ENCODE results near the gene KIF3A.

The KIF3A gene

DNA sequence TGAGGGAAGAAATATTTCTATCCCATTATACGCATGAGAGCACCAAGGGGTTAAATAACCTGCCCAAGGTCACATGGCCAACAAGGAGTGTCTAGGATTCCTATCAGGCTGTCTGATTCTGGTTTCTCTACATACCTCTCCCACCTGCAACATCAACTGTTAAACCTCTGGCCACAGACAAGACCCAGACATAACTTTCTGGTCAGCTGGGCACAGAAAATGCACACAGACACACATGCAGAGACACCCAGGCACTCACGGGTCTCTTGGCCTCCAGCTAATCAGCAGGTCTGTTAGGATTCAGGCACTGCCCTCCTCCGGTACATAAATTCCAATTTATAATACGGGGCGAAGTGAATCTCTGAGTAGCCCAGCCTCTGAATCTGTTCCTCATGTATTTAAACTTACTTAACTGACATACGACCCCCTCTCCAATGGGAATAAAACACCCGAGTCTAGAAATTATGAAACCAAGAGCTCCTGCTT is 38.2 kb upstream of the KIF3A start:
- Mint-ChIP-seq H3K9me3 (no peaks in the 10 kb centered on the region), H3K27me3 (peaks cover 41 to 69% of the 10 kb centered on the region in 2 donors), H3K27ac (no peak overlapping the region), H3K4me1 (peaks cover 5 to 8% of the 10 kb centered on the region in 2 donors), H3K4me3 (no peak overlapping the region), H3K36me3 (no peaks in the 10 kb centered on the region)
- DNase-seq (no peak), ATAC-seq (replicated peaks) (no peak)

DNA sequence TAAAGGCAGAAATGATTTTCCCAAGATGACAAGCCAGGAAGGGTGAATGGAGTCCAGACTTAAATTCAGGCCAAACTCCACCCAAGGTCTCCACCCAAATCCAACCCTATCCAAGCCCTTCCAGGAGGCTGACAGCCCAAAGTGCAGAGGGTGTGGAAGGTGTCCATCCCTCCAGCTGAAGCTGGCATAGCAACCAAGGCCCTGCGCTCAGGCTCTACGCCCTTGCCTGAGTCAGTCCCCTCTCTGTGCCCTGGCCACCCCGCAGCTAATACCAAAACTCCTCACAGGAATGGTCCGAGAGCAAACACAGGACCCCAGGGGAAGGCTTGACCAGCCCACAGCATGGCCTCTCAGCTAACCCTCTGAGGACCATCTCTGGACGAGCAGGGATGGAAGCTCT is 37.5 kb upstream of the KIF3A start:
- no peak for ATAC-seq (replicated peaks)
- Mint-ChIP-seq H3K9me3 (no peaks in the 10 kb centered on the region), H3K36me3 (no peaks in the 10 kb centered on the region), H3K4me3 (no peak overlapping the region), H3K4me1 (peaks cover 5 to 8% of the 10 kb centered on the region in 2 donors), H3K27ac (no peak overlapping the region), H3K27me3 (peaks cover 39 to 66% of the 10 kb centered on the region in 2 donors)
- no peak for DNase-seq

- Mint-ChIP-seq H3K36me3 (no peaks in the 10 kb centered on the region), H3K9me3 (no peaks in the 10 kb centered on the region), H3K4me1 (peaks cover 5 to 8% of the 10 kb centered on the region in 2 donors), H3K4me3 (no peak overlapping the region), H3K27ac (no peak overlapping the region), H3K27me3 (peaks cover 34 to 62% of the 10 kb centered on the region in 2 donors)
- DNase-seq (no peak), ATAC-seq (replicated peaks) (no peak)
These were observed 37.1 kb upstream of the KIF3A start for GRCh38 chr5:132774406-132774805.

GRCh38 chr5:132773601-132774355 is 36.4 kb upstream of the KIF3A start:
- Mint-ChIP-seq H3K9me3 (no peaks in the 10 kb centered on the region), H3K4me3 (no peak overlapping the region), H3K27ac (no peak overlapping the region), H3K27me3 (peaks cover 29 to 58% of the 10 kb centered on the region in 2 donors), H3K36me3 (no peaks in the 10 kb centered on the region), H3K4me1 (peaks cover 5 to 8% of the 10 kb centered on the region in 2 donors)
- DNase-seq = no peak
- ATAC-seq (replicated peaks) = no peak

GRCh38 chr5:132773114-132773513 is 35.8 kb upstream of the KIF3A start:
- DNase-seq = no peak
- H3K4me3 Mint-ChIP-seq = no peak overlapping the region
- H3K36me3 Mint-ChIP-seq = no peaks in the 10 kb centered on the region
- no peak overlapping the region for H3K27ac Mint-ChIP-seq
- no peaks in the 10 kb centered on the region for H3K9me3 Mint-ChIP-seq
- ATAC-seq (replicated peaks) = no peak
- peaks cover 22 to 57% of the 10 kb centered on the region in 2 donors for H3K27me3 Mint-ChIP-seq
- peaks cover 3 to 4% of the 10 kb centered on the region in 2 donors for H3K4me1 Mint-ChIP-seq

DNA sequence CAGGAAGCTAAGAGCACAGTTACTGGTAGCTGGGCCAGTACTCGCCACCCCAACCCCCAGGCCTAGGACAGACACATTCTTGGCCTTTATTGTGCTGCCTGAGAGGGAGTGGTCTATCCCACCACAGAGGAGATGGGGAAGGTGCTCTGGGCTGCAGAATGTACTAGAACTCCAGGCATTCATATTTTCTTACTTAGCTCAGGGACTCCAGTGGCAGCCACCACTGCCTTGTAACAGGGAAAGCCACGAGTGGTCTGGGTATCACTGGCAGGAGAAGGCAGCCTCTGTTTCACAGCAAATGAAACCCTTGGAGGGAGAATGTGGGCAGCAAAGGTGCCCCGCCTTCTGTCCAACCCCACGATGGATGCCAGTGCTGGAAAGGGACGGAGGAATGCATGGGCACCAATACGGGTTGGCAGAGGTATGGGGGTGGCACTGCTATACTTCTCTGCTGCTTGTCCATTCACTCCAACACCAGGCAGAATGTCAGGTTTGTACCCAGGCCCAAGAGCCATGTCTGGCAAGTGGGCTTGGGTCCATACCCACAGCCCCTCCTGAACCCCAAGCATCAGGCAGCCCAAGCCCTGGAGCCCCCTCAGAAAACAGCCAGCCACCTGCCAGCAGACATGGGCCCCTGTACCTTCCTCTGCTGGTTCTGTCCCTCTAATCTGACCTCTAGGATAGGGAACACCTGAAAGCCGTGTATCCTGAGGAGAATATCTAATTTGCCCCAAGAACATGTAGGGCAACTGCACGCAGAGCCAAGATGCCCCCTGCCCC is 35.1 kb upstream of the KIF3A start:
- Mint-ChIP-seq H3K4me3 (no peak overlapping the region), H3K9me3 (no peaks in the 10 kb centered on the region), H3K4me1 (no peaks in the 10 kb centered on the region), H3K27ac (no peak overlapping the region), H3K27me3 (peaks cover 18 to 53% of the 10 kb centered on the region in 2 donors), H3K36me3 (no peaks in the 10 kb centered on the region)
- ATAC-seq (replicated peaks) (no peak), DNase-seq (no peak)

- DNase-seq (no peak), ATAC-seq (replicated peaks) (no peak)
- Mint-ChIP-seq H3K9me3 (no peaks in the 10 kb centered on the region), H3K27ac (no peak overlapping the region), H3K27me3 (peaks cover 18 to 60% of the 10 kb centered on the region in 2 donors), H3K36me3 (no peaks in the 10 kb centered on the region), H3K4me3 (no peak overlapping the region), H3K4me1 (no peaks in the 10 kb centered on the region)
These were observed 34.2 kb upstream of the KIF3A start for GRCh38 chr5:132771503-132771998.

DNA sequence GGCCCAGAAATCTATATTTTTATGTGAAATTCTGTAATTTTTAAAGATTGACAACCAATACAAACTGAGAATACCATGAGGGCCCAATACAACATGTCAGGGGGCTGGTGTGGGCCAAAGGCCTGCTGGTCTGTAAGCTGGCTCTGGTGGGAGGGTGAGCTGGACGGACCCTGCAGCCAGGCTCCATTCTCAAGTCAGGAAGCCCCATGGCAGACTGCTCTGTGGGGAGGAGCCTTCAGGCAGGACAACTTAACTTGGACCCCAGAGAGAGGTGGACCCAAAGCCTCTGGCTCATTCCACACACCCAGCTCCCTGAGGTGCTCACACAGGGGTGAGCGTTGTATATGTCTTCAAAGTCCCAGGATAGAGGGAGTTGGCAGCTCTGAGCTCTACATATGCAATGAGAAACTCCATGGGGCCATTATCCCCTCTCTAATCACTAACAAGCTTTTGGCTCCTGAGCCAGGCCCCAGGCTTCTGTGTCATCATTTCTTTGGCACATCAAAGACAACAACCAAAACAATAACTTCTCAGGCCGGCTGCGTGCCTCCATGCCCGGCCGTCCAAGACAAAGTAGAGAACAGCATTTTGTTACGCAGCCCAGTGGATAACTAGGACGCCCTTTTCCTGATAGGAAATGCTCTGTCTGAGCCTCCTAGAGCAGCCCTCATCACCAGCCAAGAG is 33.3 kb upstream of the KIF3A start:
- no peaks in the 10 kb centered on the region for H3K4me1 Mint-ChIP-seq
- DNase-seq = no peak
- H3K27ac Mint-ChIP-seq = no peak overlapping the region
- H3K4me3 Mint-ChIP-seq = no peak overlapping the region
- ATAC-seq (replicated peaks) = no peak
- H3K9me3 Mint-ChIP-seq = no peaks in the 10 kb centered on the region
- H3K27me3 Mint-ChIP-seq = peaks cover 18 to 52% of the 10 kb centered on the region in 2 donors
- no peaks in the 10 kb centered on the region for H3K36me3 Mint-ChIP-seq

GRCh38 chr5:132768485-132768868 is 31.1 kb upstream of the KIF3A start:
- Mint-ChIP-seq H3K36me3 (peaks cover 0 to 1% of the 10 kb centered on the region in 2 donors), H3K27me3 (peaks cover 2 to 34% of the 10 kb centered on the region in 2 donors), H3K4me3 (no peak overlapping the region)

DNA sequence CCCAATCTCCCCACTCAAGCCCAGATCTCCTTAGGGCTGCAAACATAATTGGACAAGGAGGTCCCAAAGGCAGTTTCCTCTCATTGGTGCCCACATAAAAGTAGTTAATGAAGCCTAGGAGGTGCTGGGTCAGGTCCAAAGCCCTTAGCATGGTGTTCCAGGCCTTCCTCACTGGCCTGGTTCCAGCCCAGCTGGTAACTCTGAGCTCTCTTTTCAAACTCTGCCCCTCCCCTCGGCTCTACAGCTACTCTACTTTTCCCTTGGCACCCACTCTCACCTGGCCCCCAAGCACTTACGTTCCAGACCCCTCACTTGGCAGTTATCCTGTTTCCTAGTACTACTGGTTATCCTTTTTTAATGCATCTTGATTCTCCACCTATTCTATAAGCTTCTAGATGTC is 29.8 kb upstream of the KIF3A start:
- H3K9me3 Mint-ChIP-seq = no peaks in the 10 kb centered on the region
- no peak overlapping the region for H3K4me3 Mint-ChIP-seq
- H3K27ac Mint-ChIP-seq = no peak overlapping the region
- DNase-seq (no peak), ATAC-seq (replicated peaks) (no peak)
- H3K27me3 Mint-ChIP-seq = peaks cover 0 to 21% of the 10 kb centered on the region in 2 donors
- peaks cover 0 to 4% of the 10 kb centered on the region in 2 donors for H3K4me1 Mint-ChIP-seq
- H3K36me3 Mint-ChIP-seq = peaks cover 0 to 7% of the 10 kb centered on the region in 2 donors

More at GRCh38 chr5:132768485-132768868, 31.1 kb upstream of the KIF3A start:
- ATAC-seq (replicated peaks) = no peak
- H3K27ac Mint-ChIP-seq = no peak overlapping the region
- no peaks in the 10 kb centered on the region for H3K4me1 Mint-ChIP-seq
- no peaks in the 10 kb centered on the region for H3K9me3 Mint-ChIP-seq
- no peak for DNase-seq

GRCh38 chr5:132766806-132767055 is 29.4 kb upstream of the KIF3A start:
- Mint-ChIP-seq H3K9me3 (no peaks in the 10 kb centered on the region), H3K4me3 (no peak overlapping the region), H3K36me3 (peaks cover 0 to 7% of the 10 kb centered on the region in 2 donors), H3K4me1 (peaks cover 0 to 4% of the 10 kb centered on the region in 2 donors), H3K27ac (no peak overlapping the region), H3K27me3 (peaks cover 0 to 18% of the 10 kb centered on the region in 2 donors)
- no peak for DNase-seq
- ATAC-seq (replicated peaks) = no peak

DNA sequence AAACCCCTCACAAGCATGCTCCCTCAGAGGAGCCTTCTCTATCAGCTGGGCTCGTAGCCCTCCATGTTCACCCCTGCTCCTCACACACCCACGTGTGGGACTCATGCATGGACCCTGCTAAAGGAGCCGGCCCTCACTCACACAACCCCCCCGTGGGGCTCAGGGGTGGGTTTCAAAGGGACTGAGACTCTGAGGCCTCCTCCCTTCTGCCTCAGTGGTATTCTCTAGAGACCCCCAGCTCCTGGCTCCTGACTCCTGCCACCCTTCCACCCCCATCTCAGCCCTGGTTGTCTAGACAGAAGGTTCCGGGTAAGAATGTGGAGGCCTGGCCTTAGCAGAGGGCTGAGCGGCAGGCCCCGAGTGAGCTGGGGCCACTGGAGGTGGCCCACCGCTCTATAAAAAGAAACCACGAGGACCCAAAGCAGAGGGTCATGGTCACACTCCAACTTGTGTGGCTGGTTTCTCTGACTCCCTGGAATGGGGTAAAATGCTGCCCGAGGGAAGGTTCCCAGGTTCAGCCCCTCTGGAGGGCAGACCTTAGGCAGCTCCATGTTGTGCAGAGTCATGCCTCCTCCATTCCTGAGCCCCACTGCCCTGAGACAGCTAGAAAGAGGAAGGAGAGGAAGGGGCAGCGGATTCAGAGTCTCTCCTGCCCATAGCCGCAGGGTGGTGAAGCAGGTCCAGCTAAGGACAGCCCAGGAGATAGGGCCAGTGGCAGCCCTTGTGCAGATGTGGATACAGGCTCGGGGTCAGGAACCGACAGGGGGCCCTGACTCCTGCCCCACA is 28.9 kb upstream of the KIF3A start:
- H3K4me3 Mint-ChIP-seq = no peak overlapping the region
- peaks cover 0 to 4% of the 10 kb centered on the region in 2 donors for H3K4me1 Mint-ChIP-seq
- H3K36me3 Mint-ChIP-seq = peaks cover 0 to 7% of the 10 kb centered on the region in 2 donors
- ATAC-seq (replicated peaks) (no peak), DNase-seq (no peak)
- H3K9me3 Mint-ChIP-seq = no peaks in the 10 kb centered on the region
- H3K27ac Mint-ChIP-seq = no peak overlapping the region
- peaks cover 0 to 18% of the 10 kb centered on the region in 2 donors for H3K27me3 Mint-ChIP-seq

DNA sequence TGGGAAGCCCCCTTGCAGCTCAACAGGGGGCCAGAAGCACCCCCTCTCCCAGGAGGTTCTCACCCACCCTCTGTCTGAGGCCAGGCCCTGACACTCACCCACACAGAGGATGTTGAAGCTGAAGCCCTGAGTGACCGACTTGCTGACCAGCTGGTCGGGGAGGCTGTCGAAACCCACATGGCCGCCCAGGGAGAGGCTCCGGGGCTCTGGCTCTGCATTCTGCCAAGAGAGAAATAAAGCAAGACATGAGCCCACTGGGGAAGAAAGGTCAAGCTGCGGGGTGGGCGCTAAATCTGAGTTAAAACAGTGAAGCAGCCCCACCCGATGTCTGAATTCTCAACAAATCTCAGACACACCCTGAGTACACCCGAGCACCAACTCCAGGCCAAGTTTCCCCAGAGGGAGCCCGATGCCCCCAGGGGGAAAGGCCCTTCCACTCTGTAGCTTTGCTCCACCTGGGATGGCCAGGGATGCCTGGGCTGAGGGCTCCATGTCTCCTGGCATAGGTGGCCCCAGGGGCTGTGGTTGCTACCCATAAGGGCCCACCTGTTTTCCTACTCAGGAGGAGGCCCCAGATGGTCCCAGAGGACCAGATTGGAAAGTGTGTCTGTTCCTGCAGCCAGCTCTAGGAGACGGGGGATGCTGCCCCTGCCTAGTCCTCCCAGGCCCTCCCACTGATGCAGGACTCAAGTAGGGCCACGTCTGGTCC is 28.1 kb upstream of the KIF3A start:
- H3K27me3 Mint-ChIP-seq = peaks cover 0 to 18% of the 10 kb centered on the region in 2 donors
- peaks cover 0 to 4% of the 10 kb centered on the region in 2 donors for H3K4me1 Mint-ChIP-seq
- H3K4me3 Mint-ChIP-seq = no peak overlapping the region
- no peaks in the 10 kb centered on the region for H3K9me3 Mint-ChIP-seq
- H3K27ac Mint-ChIP-seq = no peak overlapping the region
- ATAC-seq (replicated peaks) = no peak
- H3K36me3 Mint-ChIP-seq = peaks cover 0 to 7% of the 10 kb centered on the region in 2 donors
- DNase-seq = no peak

All from stimulated activated naive B cell treated with anti-CD40 and anti-IgM and Interleukin-4, amounts not matched to agents 10 μg/mL and 1 μg/mL and 100 μg/mL, for 72 hours (primary cell).